GM21360 (cell line): ENCODE data around the gene TXNL1.
"Not testable (repeated sequence)": the region's sequence is repeated elsewhere in the genome, so short reads cannot be mapped to it uniquely, and the experiment has no call there.

ENCODE experiments used
- ATAC-seq: cut with Tn5 transposase; IDR thresholded peaks from one replicate; pipeline ENCODE4 v1.9.1; 2021; ENCODE audit warnings: mild to moderate bottlenecking, moderate library complexity; ENCODE audit not compliant: unreplicated experiment

The TXNL1 gene

GRCh38 chr18:56572267-56572666 lies 66.1 kb downstream of the TXNL1 start:
- not testable (repeated sequence) for ATAC-seq

DNA sequence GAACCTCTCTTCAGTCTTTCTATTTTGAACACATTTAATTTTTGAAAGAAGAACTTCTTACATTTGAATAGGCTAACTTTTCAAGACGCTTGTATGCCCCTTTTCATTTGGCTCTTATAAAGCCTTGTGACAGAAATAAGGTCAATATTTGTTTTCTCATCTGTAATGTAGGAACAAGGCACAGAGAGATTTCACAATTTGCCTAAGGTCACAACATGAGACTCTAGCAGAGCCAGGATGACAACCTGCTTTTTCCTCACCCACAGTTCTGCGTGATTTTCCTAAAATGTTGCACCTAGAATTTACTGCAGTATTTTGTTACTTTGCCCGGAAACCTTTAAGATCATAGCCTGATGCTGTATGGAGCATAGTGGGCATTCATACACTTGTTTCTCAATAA lies 67.4 kb downstream of the TXNL1 start:
- no peak for ATAC-seq

- ATAC-seq = no peak
Measured at GRCh38 chr18:56569416-56569815, 69.0 kb downstream of the TXNL1 start.

- no peak for ATAC-seq
Measured at GRCh38 chr18:56568986-56569385, 69.4 kb downstream of the TXNL1 start.

- ATAC-seq = no peak
Measured at GRCh38 chr18:56565551-56566345, 72.6 kb downstream of the TXNL1 start.

- no peak for ATAC-seq
Measured at GRCh38 chr18:56565046-56565445, 73.3 kb downstream of the TXNL1 start.

DNA sequence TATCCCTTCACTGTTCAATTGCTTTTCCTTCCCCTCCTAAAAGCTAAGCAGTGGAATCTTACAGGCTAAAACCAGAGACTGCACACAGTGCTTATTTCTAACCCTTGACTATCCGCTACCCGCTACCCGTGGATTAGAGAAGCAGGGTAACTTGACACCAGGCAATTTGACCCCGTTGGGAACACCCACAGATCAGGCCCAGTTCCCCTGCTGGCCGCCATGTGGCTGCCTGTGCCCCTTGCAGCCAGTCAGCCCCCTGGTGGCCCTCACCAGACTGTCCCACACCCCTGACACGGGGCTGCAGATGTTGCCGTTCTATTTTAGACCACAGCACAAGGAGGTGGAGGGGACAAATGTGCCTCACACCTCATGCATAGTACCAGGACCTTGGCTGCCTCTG lies 74.8 kb downstream of the TXNL1 start:
- ATAC-seq = no peak

DNA sequence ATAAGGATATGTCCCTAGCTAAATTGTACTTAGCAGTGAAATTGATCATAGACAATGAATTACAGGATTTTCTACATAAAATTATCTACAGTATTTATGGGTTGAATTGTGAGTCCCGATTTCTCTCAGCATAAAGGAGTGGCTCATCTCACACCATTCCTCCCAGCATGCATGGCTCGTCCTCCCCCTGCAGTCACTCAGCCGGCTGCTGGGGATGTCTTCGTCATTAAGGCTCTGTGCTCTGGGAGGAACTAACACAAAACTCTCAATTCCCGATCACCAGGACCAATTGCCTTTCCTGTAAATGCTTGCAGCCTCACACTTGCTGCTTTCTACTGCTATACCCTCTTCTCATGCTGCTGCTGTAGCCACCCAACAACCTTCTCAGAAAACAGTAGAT lies 75.9 kb downstream of the TXNL1 start:
- no peak for ATAC-seq

DNA sequence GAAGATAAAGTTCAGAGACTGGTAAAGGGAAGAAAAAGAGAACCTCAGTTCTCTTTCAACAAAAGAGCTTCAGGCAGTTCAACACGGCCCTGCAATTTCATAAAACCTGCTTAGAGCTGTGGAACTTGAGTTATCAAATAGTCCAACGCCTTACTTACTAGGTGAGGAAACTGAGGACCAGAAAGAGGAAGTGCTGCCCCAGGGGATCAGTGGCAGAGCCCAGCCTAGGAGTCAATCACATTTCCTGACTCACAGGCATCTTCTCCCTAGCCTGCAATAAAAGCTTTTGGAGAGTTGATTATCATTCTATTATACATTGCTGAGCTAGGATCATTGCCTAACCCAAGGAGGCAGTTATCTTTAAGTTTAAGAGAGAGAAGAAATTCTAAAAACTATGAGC lies 77.4 kb downstream of the TXNL1 start:
- no peak for ATAC-seq

DNA sequence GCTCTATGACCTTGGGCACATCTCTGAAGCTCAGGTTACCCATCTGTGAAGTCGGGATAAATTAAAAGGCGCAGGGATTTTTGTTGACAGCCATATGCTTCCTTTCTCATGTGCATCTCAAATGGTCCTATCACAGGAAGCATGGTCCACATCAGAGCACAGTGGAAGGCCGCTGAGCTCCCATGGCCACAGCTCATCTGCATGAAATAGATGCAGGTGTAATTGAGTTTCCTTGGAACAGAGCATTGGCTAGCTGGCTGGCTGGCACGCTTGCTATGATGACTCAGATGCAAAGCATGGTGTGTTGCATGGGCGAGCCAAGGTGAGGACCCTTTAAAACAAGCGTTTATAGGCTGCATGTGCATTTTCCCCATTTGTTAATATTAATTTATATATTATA lies 79.3 kb downstream of the TXNL1 start:
- ATAC-seq = no peak

- no peak for ATAC-seq
Measured at GRCh38 chr18:56556907-56557306, 81.5 kb downstream of the TXNL1 start.

- no peak for ATAC-seq
Measured at GRCh38 chr18:56550121-56550520, 88.3 kb downstream of the TXNL1 start.
